GM23338 (cell line): ENCODE results near the gene MEGF11. TPM values are rescaled to one million over a fixed set of nuclear protein-coding genes. Genes with fewer than 3 reads are reported as not detected.

Experiments
- ATAC-seq: fragments of 200-7000 bp; cut with Tn5 transposase; 3 replicates; pipeline ENCODE4 v1.9.1; 2020
- DNase-seq: peaks from one replicate; pipeline ENCODE4 v3.0.0-alpha.2; 2015; ENCODE audit warnings: low spot score
- H2AFZ ChIP-seq: fragments of 200-600 bp; sonication (generic); 2 replicates; pipeline ENCODE4 v1.8.0; 2016; ENCODE audit warnings: antibody characterized with exemption, mild to moderate bottlenecking, moderate library complexity
- H3F3A ChIP-seq: fragments of 200-600 bp; sonication (generic); replicated peaks from 2 replicates; pipeline ENCODE4 v1.8.0; 2017; ENCODE audit warnings: antibody characterized with exemption, mixed run types, low read depth
- H3K27ac ChIP-seq: fragments of 200-600 bp; sonication (generic); 2 replicates; pipeline ENCODE4 v1.6.1; 2016; ENCODE audit warnings: low read depth
- H3K27me3 ChIP-seq: fragments of 200-600 bp; sonication (generic); 2 replicates; pipeline ENCODE4 v1.8.0; 2016; ENCODE audit warnings: mild to moderate bottlenecking, mixed run types, moderate library complexity; ENCODE audit not compliant: insufficient read depth
- H3K36me3 ChIP-seq: fragments of 200-600 bp; sonication (generic); 2 replicates; pipeline ENCODE4 v1.8.0; 2016; ENCODE audit warnings: mild to moderate bottlenecking; ENCODE audit not compliant: insufficient read depth
- H3K4me1 ChIP-seq: fragments of 200-600 bp; sonication (generic); 2 replicates; pipeline ENCODE4 v1.8.0; 2016; ENCODE audit warnings: mild to moderate bottlenecking, moderate library complexity; ENCODE audit not compliant: insufficient read depth
- H3K4me2 ChIP-seq: fragments of 200-600 bp; sonication (generic); 2 replicates; pipeline ENCODE4 v1.7.1; 2017; ENCODE audit warnings: mixed run types
- H3K4me3 ChIP-seq: fragments of 200-600 bp; sonication (generic); 2 replicates; pipeline ENCODE4 v1.6.1; 2016; ENCODE audit warnings: mixed run types
- H3K79me2 ChIP-seq: fragments of 200-600 bp; sonication (generic); replicated peaks from 2 replicates; pipeline ENCODE4 v1.8.0; 2017; ENCODE audit warnings: mild to moderate bottlenecking; ENCODE audit not compliant: insufficient read depth
- H3K9me2 ChIP-seq: fragments of 200-600 bp; sonication (generic); 2 replicates; pipeline ENCODE4 v1.8.0; 2017; ENCODE audit not compliant: insufficient read depth
- H4K20me1 ChIP-seq: fragments of 200-600 bp; sonication (generic); replicated peaks from 2 replicates; pipeline ENCODE4 v1.8.0; 2017; ENCODE audit warnings: mild to moderate bottlenecking; ENCODE audit not compliant: insufficient read depth
- H3K27ac Mint-ChIP-seq: 2 replicates; pipeline ENCODE4 v1.8.0; 2020; ENCODE audit warnings: inconsistent platforms, mild to moderate bottlenecking, moderate library complexity, mixed read lengths
- H3K27me3 Mint-ChIP-seq: 3 replicates; pipeline ENCODE4 v1.8.0; 2022; ENCODE audit warnings: low read depth, mild to moderate bottlenecking, moderate library complexity, mixed read lengths, inconsistent platforms; ENCODE audit not compliant: insufficient read depth, poor library complexity
- H3K36me3 Mint-ChIP-seq: 3 replicates; pipeline ENCODE4 v1.8.0; 2021; ENCODE audit warnings: low read depth, mild to moderate bottlenecking, inconsistent platforms, moderate library complexity, mixed read lengths
- H3K4me1 Mint-ChIP-seq: 3 replicates; pipeline ENCODE4 v1.8.0; 2020; ENCODE audit warnings: mild to moderate bottlenecking, inconsistent platforms, mixed read lengths
- H3K4me3 Mint-ChIP-seq: 3 replicates; pipeline ENCODE4 v1.8.0; 2021; ENCODE audit warnings: moderate library complexity, mild to moderate bottlenecking, inconsistent platforms, mixed read lengths
- H3K9me3 Mint-ChIP-seq: 3 replicates; pipeline ENCODE4 v1.8.0; 2020; ENCODE audit warnings: moderate library complexity, mild to moderate bottlenecking, inconsistent platforms, mixed read lengths
- CREB1 ChIP-seq: fragments of 250-450 bp; sonication (Bioruptor Pico); IDR thresholded peaks from 2 replicates; pipeline ENCODE4 v1.5.0; 2020; ENCODE audit warnings: low read depth, mild to moderate bottlenecking, moderate library complexity
- CTCF ChIP-seq, 2 experiments: fragments of 200-600 bp in 1 of 2; sonication (generic) in 1 of 2; conservative IDR thresholded peaks; 2 replicates each; pipeline versions ENCODE4 v1.5.1 to v1.6.1; 2016 to 2017; ENCODE audit warnings: antibody characterized with exemption in 2 of 2, low read depth in 2 of 2, mild to moderate bottlenecking in 2 of 2, moderate library complexity in 1 of 2
- EZH2phosphoT487 ChIP-seq: fragments of 200-600 bp; sonication (generic); IDR thresholded peaks from one replicate; pipeline ENCODE4 v1.8.1; 2018; ENCODE audit warnings: antibody characterized with exemption; ENCODE audit not compliant: unreplicated experiment
- JUNB ChIP-seq: IDR thresholded peaks from one replicate; pipeline ENCODE4 v1.6.1; 2016; ENCODE audit warnings: antibody characterized with exemption; ENCODE audit not compliant: unreplicated experiment
- ZNF114 ChIP-seq: fragments of 250-450 bp; sonication (Bioruptor Pico); IDR thresholded peaks from 2 replicates; pipeline ENCODE4 v1.5.0; 2020; ENCODE audit warnings: mild to moderate bottlenecking, moderate library complexity
- ZNF331 ChIP-seq: fragments of 250-450 bp; sonication (Bioruptor Pico); IDR thresholded peaks from 2 replicates; pipeline ENCODE4 v1.5.0; 2020; ENCODE audit warnings: low read depth, mild to moderate bottlenecking, moderate library complexity
- polyA plus RNA-seq: library from polyadenylated mRNA; unstranded; fragments of >200 nt; fragmentation: Nextera tagmentation; extraction: Ambion mirVana; gene quantifications from 2 replicates; pipeline ENCODE4 v1.2.1, GENCODE V29; 2016
- total RNA-seq: library from RNA; depleted of rRNA; stranded (reverse); fragments of >200 nt; shearing (Covaris generic); gene quantifications from 2 replicates; pipeline ENCODE4 v1.2.3, GENCODE V29; 2014
- TF ChIP-seq, protein P1 (sequence below): IDR thresholded peaks from one replicate; pipeline ENCODE4 v1.6.1; 2018; ENCODE audit warnings: antibody characterized with exemption; ENCODE audit not compliant: unreplicated experiment
- TF ChIP-seq, protein P2 (sequence below): IDR thresholded peaks from 2 replicates; pipeline ENCODE4 v1.6.1; 2016; ENCODE audit warnings: antibody characterized with exemption

MEGF11 gene
- total and polyA plus RNA-seq, 2 experiments from 2014 or later: 1.3 to 1.9 TPM

GRCh38 chr15:66288093-66288492, 34.5 kb upstream of the MEGF11 start (continued):
- TF ChIP-seq EZH2phosphoT487 (no peak), CREB1 (CRISPR knock-in tag) (no peak), JUNB (no peak), ZNF331 (CRISPR knock-in tag) (no peak), ZNF114 (CRISPR knock-in tag) (no peak)
- TF ChIP-seq, protein P1, sequence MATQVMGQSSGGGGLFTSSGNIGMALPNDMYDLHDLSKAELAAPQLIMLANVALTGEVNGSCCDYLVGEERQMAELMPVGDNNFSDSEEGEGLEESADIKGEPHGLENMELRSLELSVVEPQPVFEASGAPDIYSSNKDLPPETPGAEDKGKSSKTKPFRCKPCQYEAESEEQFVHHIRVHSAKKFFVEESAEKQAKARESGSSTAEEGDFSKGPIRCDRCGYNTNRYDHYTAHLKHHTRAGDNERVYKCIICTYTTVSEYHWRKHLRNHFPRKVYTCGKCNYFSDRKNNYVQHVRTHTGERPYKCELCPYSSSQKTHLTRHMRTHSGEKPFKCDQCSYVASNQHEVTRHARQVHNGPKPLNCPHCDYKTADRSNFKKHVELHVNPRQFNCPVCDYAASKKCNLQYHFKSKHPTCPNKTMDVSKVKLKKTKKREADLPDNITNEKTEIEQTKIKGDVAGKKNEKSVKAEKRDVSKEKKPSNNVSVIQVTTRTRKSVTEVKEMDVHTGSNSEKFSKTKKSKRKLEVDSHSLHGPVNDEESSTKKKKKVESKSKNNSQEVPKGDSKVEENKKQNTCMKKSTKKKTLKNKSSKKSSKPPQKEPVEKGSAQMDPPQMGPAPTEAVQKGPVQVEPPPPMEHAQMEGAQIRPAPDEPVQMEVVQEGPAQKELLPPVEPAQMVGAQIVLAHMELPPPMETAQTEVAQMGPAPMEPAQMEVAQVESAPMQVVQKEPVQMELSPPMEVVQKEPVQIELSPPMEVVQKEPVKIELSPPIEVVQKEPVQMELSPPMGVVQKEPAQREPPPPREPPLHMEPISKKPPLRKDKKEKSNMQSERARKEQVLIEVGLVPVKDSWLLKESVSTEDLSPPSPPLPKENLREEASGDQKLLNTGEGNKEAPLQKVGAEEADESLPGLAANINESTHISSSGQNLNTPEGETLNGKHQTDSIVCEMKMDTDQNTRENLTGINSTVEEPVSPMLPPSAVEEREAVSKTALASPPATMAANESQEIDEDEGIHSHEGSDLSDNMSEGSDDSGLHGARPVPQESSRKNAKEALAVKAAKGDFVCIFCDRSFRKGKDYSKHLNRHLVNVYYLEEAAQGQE: no peak
- TF ChIP-seq, protein P2, sequence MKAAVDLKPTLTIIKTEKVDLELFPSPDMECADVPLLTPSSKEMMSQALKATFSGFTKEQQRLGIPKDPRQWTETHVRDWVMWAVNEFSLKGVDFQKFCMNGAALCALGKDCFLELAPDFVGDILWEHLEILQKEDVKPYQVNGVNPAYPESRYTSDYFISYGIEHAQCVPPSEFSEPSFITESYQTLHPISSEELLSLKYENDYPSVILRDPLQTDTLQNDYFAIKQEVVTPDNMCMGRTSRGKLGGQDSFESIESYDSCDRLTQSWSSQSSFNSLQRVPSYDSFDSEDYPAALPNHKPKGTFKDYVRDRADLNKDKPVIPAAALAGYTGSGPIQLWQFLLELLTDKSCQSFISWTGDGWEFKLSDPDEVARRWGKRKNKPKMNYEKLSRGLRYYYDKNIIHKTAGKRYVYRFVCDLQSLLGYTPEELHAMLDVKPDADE: no peak

- Histone ChIP-seq H3K79me2 (no peaks in the 10 kb centered on the region), H4K20me1 (no peaks in the 10 kb centered on the region), H3F3A (no peaks in the 10 kb centered on the region), H3K27me3 (no peaks in the 10 kb centered on the region), H3K36me3 (no peaks in the 10 kb centered on the region), H2AFZ (no peak overlapping the region), H3K9me2 (no peaks in the 10 kb centered on the region), H3K4me3 (no peak overlapping the region), H3K4me1 (no peaks in the 10 kb centered on the region; the same call in 1 of the 2 replicates), H3K27ac (no peak overlapping the region), H3K4me2 (no peak overlapping the region)
- DNase-seq (peak; percentile 55), ATAC-seq (peak; percentile 71)
- no peaks in the 10 kb centered on the region for H3K36me3 Mint-ChIP-seq
- TF ChIP-seq JUNB: no peak
- TF ChIP-seq CTCF (conservative IDR thresholded peaks at IDR 0.05; ENCODE audit: low read depth in 2 of 2): peak in 1 of 2 experiments; percentile 85
- peaks cover 2% of the 10 kb centered on the region for H3K27me3 Mint-ChIP-seq
- H3K4me3 Mint-ChIP-seq: no peak overlapping the region
- H3K4me1 Mint-ChIP-seq: peaks cover 12% of the 10 kb centered on the region
- no peaks in the 10 kb centered on the region for H3K9me3 Mint-ChIP-seq
- H3K27ac Mint-ChIP-seq: no peak overlapping the region
Measured at GRCh38 chr15:66287461-66288057, 34.0 kb upstream of the MEGF11 start.
